Tibial nerve (tissue), 4 donors: Measurements from ENCODE around the gene TBC1D9. TPM values are rescaled to one million over a fixed set of nuclear protein-coding genes. Genes with fewer than 3 reads are reported as not detected.

Source experiments
- DNase-seq, 2 donors: peaks; one replicate each; pipeline ENCODE4 v3.0.0-alpha.2; 2019; ENCODE audit warnings: low spot score in 2 of 2
- H3K27ac ChIP-seq, 4 donors: fragments of 200-600 bp; sonication (generic) in 3 of 4; one replicate each; pipeline ENCODE4 v1.5.1; 2017 to 2019; ENCODE audit warnings: mild to moderate bottlenecking in 1 of 4
- H3K27me3 ChIP-seq, 2 donors: fragments of 200-600 bp; sonication (generic) in 1 of 2; one replicate each; pipeline versions ENCODE4 v1.5.1 to v1.6.0; 2017 to 2019
- H3K36me3 ChIP-seq, 3 donors: fragments of 200-600 bp; sonication (generic); one replicate each; pipeline ENCODE4 v1.5.1; 2018 to 2019
- H3K4me1 ChIP-seq, 4 donors: fragments of 200-600 bp; sonication (generic) in 3 of 4; one replicate each; pipeline ENCODE4 v1.5.1; 2017 to 2019
- H3K4me3 ChIP-seq, 4 donors: fragments of 200-600 bp; sonication (generic) in 3 of 4; one replicate each; pipeline ENCODE4 v1.5.1; 2017 to 2019; ENCODE audit warnings: mild to moderate bottlenecking in 1 of 4, moderate library complexity in 1 of 4
- H3K9me3 ChIP-seq, 4 donors: fragments of 200-600 bp; sonication (generic) in 3 of 4; one replicate each; pipeline ENCODE4 v1.5.1; 2017 to 2019
- CTCF ChIP-seq, 5 experiments: fragments of 200-600 bp in 3 of 5; fragments of 450-650 bp in 2 of 5; sonication (generic) in 3 of 5; IDR thresholded peaks; one replicate each; pipeline ENCODE4 v1.5.1; 2016 to 2019; ENCODE audit warnings: antibody characterized with exemption in 5 of 5, mild to moderate bottlenecking in 3 of 5, moderate library complexity in 2 of 5
- EP300 ChIP-seq, 2 donors: sonication (generic); formaldehyde crosslinking; IDR thresholded peaks; one replicate each; pipeline ENCODE4 v1.6.1; 2017; ENCODE audit warnings: antibody characterized with exemption in 2 of 2, mild to moderate bottlenecking in 1 of 2
- POLR2A ChIP-seq, 2 donors: fragments of 450-650 bp; IDR thresholded peaks; one replicate each; pipeline ENCODE4 v1.6.1; 2017; ENCODE audit warnings: antibody characterized with exemption in 2 of 2, mild to moderate bottlenecking in 2 of 2, moderate library complexity in 2 of 2
- WGBS, 2 donors: methylation state at CpG; one replicate each; pipeline ENCODE4 v1.1.5; 2018; 5-methylcytosine and 5-hydroxymethylcytosine counted together
- total RNA-seq, 4 donors: library from RNA; depleted of rRNA; stranded (reverse); fragments of >200 nt; gene quantifications; one replicate each; pipeline ENCODE4 v1.1.0, GENCODE V29; 2016

Gene TBC1D9
- total RNA-seq, 4 donors from 2014 or later, result 18.4 to 23.7 (median 19.6) TPM

DNA sequence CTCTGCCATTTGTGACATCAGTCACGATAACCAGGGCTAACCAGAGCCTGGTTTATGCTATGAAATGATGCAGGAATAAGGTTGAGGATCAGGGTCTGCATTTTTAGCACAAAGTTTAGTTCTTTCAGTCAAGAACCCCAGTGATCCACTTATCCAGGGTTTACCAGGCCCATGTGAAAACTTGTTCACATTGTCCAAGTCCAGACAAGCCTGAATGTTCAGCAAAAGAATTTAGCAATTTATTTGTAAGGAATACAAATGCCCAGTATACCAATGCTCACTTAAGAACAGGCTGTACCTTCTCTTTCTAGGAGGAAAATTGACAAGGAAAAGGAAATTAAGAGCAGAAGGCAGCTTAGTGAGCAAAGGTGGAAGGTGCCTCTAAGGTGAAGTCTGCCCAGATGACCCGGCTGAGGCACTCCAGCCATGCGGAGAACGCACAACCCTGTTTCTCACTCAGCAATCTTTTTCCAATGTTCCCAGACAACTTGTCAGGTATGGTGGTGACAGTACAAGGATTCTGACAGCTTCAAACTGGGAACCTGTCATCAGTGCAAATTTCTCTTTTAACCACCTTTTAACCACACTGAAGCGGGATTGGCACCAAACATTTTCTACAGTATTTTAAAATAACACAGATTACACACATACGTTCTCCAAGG lies 54.0 kb downstream of the TBC1D9 start:
- H3K36me3 ChIP-seq, result peaks cover 0 to 10% (median 0%) of the 10 kb centered on the region in 3 donors
- 94 to 98% methylated on average over 6 of the region's 6 CpGs for WGBS, 2 donors
- no peaks in the 10 kb centered on the region for H3K9me3 ChIP-seq
- DNase-seq, result no peak
- H3K4me3 ChIP-seq, result no peak overlapping the region
- no peaks in the 10 kb centered on the region for H3K27me3 ChIP-seq
- H3K27ac ChIP-seq, result no peak overlapping the region
- H3K4me1 ChIP-seq, result peaks cover 0 to 23% (median 8%) of the 10 kb centered on the region in 4 donors
- TF ChIP-seq EP300 (IDR thresholded peaks at IDR 0.05) (no peak), CTCF (IDR thresholded peaks at IDR 0.05) (no peak), POLR2A (IDR thresholded peaks at IDR 0.05) (no peak)

- H3K4me3 ChIP-seq, result no peak overlapping the region
- H3K27me3 ChIP-seq, result no peaks in the 10 kb centered on the region
- DNase-seq, result no peak
- H3K36me3 ChIP-seq, result peaks cover 0 to 10% (median 0%) of the 10 kb centered on the region in 3 donors
- TF ChIP-seq EP300 (IDR thresholded peaks at IDR 0.05) (no peak), POLR2A (IDR thresholded peaks at IDR 0.05) (no peak), CTCF (IDR thresholded peaks at IDR 0.05) (no peak)
- H3K4me1 ChIP-seq, result peaks cover 0 to 23% (median 8%) of the 10 kb centered on the region in 4 donors
- H3K9me3 ChIP-seq, result no peaks in the 10 kb centered on the region
- 87 to 88% methylated on average over 6 of the region's 6 CpGs for WGBS, 2 donors
- no peak overlapping the region for H3K27ac ChIP-seq
Observed at GRCh38 chr4:140701071-140701470, 55.1 kb downstream of the TBC1D9 start.

GRCh38 chr4:140697709-140698560 lies 58.2 kb downstream of the TBC1D9 start:
- Histone ChIP-seq H3K9me3 (no peaks in the 10 kb centered on the region), H3K4me1 (peaks cover 0 to 11% (median 3%) of the 10 kb centered on the region in 4 donors), H3K27me3 (no peaks in the 10 kb centered on the region), H3K4me3 (no peak overlapping the region), H3K27ac (no peak overlapping the region), H3K36me3 (peaks cover 0 to 14% (median 0%) of the 10 kb centered on the region in 3 donors)
- WGBS, 2 donors, result 77 to 84% methylated on average over 16 of the region's 16 CpGs
- no peak for TF ChIP-seq EP300 (IDR thresholded peaks at IDR 0.05)
- no peak for TF ChIP-seq CTCF (IDR thresholded peaks at IDR 0.05)
- TF ChIP-seq POLR2A (IDR thresholded peaks at IDR 0.05), result no peak
- DNase-seq, result no peak

DNA sequence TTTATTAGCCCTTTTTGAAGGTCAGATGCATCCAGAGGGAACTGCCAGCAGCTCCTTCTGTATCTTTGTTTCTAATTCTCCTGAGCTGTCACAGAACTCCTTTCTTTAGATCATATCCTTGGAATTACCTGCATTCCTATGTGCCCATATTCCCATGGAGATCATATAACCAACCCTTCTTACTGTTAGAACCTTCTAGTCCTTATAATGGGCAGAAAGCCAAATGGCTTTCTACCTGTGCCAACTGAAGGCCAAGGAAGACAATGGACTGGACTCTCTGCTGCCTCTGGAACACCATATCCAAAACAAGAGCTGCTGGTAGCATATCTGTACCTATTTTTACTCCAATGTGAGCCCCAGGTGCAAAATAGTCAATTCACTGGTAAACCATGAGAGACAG lies 60.7 kb downstream of the TBC1D9 start:
- H3K27ac ChIP-seq, result no peak overlapping the region
- H3K4me1 ChIP-seq, result peaks cover 0 to 20% (median 0%) of the 10 kb centered on the region in 4 donors
- H3K4me3 ChIP-seq, result no peak overlapping the region
- no peak for DNase-seq
- H3K36me3 ChIP-seq, result peaks cover 0 to 11% (median 0%) of the 10 kb centered on the region in 3 donors
- TF ChIP-seq EP300 (IDR thresholded peaks at IDR 0.05), result no peak
- TF ChIP-seq CTCF (IDR thresholded peaks at IDR 0.05), result no peak
- TF ChIP-seq POLR2A (IDR thresholded peaks at IDR 0.05), result no peak
- no peaks in the 10 kb centered on the region for H3K27me3 ChIP-seq
- no peaks in the 10 kb centered on the region for H3K9me3 ChIP-seq

GRCh38 chr4:140693562-140693961 lies 62.6 kb downstream of the TBC1D9 start:
- H3K4me3 ChIP-seq, result no peak overlapping the region
- 93 to 94% methylated on average over 1 of the region's 1 CpG for WGBS, 2 donors
- no peak for TF ChIP-seq POLR2A (IDR thresholded peaks at IDR 0.05)
- no peak for DNase-seq
- H3K9me3 ChIP-seq, result no peaks in the 10 kb centered on the region
- H3K27ac ChIP-seq, result no peak overlapping the region
- H3K4me1 ChIP-seq, result peaks cover 0 to 27% (median 0%) of the 10 kb centered on the region in 4 donors
- no peaks in the 10 kb centered on the region for H3K27me3 ChIP-seq
- H3K36me3 ChIP-seq, result peaks cover 0 to 4% (median 0%) of the 10 kb centered on the region in 3 donors
